ENCODE data around the gene ZNF684.
A peak's percentile ranks its signal among the peaks of the same experiment; 100 is the strongest.
"Not testable (repeated sequence)": the region's sequence is repeated elsewhere in the genome, so short reads cannot be mapped to it uniquely, and the experiment has no call there.

The ZNF684 gene

DNA sequence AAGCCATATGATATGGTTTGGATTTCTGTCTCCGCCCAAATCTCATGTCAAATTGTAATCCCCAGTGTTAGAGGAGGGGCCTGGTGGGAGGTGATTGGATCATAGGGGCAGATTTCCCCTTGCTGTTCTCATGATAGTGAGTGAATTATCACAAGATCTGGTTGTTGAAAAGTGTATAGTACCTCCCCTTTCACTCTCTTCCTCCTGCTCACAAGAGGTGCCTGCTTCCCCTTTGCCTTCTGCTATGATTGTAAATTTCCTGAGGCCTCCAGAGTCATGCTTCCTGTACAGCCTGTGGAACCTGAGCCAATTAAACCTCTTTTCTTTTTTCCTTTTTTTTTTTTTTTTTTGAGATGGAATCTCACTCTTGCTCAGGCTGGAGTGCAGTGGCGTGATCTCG is 43.4 kb downstream of the ZNF684 start:
- not testable (repeated sequence) for H3K9ac ChIP-seq (ENCODE audit: low read length); H3K4me1 ChIP-seq (ENCODE audit: control insufficient read depth, insufficient read depth, low read length); H3K4me3 ChIP-seq (ENCODE audit: low read length); H3K36me3 ChIP-seq (ENCODE audit: control insufficient read depth, insufficient read depth, low read length, severe bottlenecking); H3K9me3 ChIP-seq (ENCODE audit: control insufficient read depth, low read length); H3K27me3 ChIP-seq (replicated peaks; ENCODE audit: control insufficient read depth, insufficient read depth, low read length); DNase-seq (ENCODE audit: low read depth)

DNA sequence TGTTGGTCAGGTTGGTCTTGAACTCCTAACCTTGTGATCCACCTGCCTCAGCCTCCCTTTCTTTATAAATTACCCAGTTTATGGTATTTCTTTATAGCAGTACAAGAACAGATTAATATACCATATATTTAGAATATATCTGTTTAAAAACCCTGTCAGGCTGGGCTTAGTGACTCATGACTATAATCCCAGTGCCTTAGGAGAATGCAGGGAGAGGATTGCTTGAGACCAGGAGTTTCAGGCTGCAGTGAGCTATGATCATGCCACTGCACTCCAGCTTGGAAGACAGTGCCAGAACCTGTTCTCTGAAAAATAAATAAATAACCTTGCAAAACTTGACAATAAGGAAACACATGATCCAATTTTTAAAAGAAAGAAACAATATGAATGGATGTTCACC is 43.9 kb downstream of the ZNF684 start:
- Histone ChIP-seq H3K27me3 (replicated peaks; ENCODE audit: control insufficient read depth, insufficient read depth, low read length) (no peaks in the 10 kb centered on the region), H3K9me3 (ENCODE audit: control insufficient read depth, low read length) (peaks cover 4% of the 10 kb centered on the region), H3K36me3 (ENCODE audit: control insufficient read depth, insufficient read depth, low read length, severe bottlenecking) (no peaks in the 10 kb centered on the region), H3K4me1 (ENCODE audit: control insufficient read depth, insufficient read depth, low read length) (no peaks in the 10 kb centered on the region), H3K9ac (ENCODE audit: low read length) (no peak overlapping the region), H3K4me3 (ENCODE audit: low read length) (no peak overlapping the region)
- DNase-seq (ENCODE audit: low read depth) = peak; percentile 28

DNA sequence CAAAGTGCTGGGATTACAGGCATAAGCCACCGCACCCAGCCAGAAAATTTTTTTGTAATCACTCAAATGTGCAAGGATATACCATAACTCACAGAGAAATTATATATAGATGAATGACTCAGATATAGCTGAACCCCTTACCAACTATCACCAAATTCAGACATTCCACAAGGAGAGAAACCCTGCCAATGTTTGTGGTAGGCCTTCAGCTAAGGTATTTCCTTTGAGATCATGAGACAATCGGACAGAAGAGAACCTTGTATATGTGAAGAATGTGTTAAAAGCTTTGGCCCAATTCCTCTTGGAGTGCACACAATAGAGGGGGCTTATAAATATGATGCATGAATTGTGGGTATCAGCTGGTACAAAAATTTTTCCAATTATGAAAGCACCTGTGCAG is 50.7 kb downstream of the ZNF684 start:
- Histone ChIP-seq H3K4me3 (ENCODE audit: low read length) (no peak overlapping the region), H3K36me3 (ENCODE audit: control insufficient read depth, insufficient read depth, low read length, severe bottlenecking) (no peaks in the 10 kb centered on the region), H3K27me3 (replicated peaks; ENCODE audit: control insufficient read depth, insufficient read depth, low read length) (peaks cover 16% of the 10 kb centered on the region), H3K4me1 (ENCODE audit: control insufficient read depth, insufficient read depth, low read length) (peaks cover 9% of the 10 kb centered on the region), H3K9ac (ENCODE audit: low read length) (no peak overlapping the region), H3K9me3 (ENCODE audit: control insufficient read depth, low read length) (peaks cover under 1% of the 10 kb centered on the region)
- no peak for DNase-seq (ENCODE audit: low read depth)

DNA sequence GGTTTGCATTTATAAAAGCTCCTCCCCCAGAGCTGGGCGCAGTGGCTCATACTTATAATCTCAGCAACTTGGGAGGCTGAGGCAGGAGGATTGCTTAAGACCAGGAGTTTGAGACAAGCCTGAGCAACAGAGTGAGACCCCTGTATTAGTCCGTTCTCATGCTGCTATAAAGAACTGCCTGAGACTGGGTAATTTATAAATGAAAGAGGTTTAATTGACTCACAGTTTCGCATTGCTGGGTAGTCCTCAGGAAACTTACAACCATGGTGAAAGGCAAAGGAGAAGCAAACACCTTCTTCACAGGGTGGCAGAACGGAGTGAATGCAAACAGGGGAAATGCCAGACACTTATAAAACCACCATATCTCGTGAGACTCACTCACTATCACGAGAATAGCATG is 52.5 kb downstream of the ZNF684 start:
- Histone ChIP-seq H3K27me3 (replicated peaks; ENCODE audit: control insufficient read depth, insufficient read depth, low read length) (peaks cover 22% of the 10 kb centered on the region), H3K4me1 (ENCODE audit: control insufficient read depth, insufficient read depth, low read length) (peaks cover 9% of the 10 kb centered on the region), H3K9me3 (ENCODE audit: control insufficient read depth, low read length) (no peaks in the 10 kb centered on the region), H3K4me3 (ENCODE audit: low read length) (peak overlapping the region; percentile 39), H3K36me3 (ENCODE audit: control insufficient read depth, insufficient read depth, low read length, severe bottlenecking) (no peaks in the 10 kb centered on the region), H3K9ac (ENCODE audit: low read length) (peak overlapping the region; percentile 59)
- DNase-seq (ENCODE audit: low read depth) = peak; percentile 7

DNA sequence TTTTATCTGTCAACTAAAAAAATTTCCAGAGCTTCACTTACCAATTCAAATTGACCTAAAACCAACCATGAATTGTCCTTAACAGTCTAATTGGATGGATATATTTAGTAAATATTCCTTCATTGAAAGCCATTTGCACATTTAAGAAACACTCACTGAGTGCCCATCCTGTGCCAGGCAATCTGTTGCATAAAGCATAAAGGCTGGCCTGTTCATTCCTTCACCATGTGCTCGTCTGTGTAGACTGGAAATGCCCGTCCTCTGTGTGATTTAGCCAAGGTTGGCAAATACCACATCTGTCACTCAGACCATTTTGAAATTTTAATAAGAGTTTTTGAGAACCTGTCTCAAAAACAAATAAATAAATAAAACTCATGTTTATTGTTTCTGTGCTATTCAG is 57.1 kb downstream of the ZNF684 start:
- no peak overlapping the region for H3K4me3 ChIP-seq (ENCODE audit: low read length)
- H3K4me1 ChIP-seq (ENCODE audit: control insufficient read depth, insufficient read depth, low read length) = peaks cover 5% of the 10 kb centered on the region
- H3K9ac ChIP-seq (ENCODE audit: low read length) = no peak overlapping the region
- peaks cover 33% of the 10 kb centered on the region for H3K27me3 ChIP-seq (replicated peaks; ENCODE audit: control insufficient read depth, insufficient read depth, low read length)
- H3K36me3 ChIP-seq (ENCODE audit: control insufficient read depth, insufficient read depth, low read length, severe bottlenecking) = no peaks in the 10 kb centered on the region
- DNase-seq (ENCODE audit: low read depth) = no peak
- no peaks in the 10 kb centered on the region for H3K9me3 ChIP-seq (ENCODE audit: control insufficient read depth, low read length)

DNA sequence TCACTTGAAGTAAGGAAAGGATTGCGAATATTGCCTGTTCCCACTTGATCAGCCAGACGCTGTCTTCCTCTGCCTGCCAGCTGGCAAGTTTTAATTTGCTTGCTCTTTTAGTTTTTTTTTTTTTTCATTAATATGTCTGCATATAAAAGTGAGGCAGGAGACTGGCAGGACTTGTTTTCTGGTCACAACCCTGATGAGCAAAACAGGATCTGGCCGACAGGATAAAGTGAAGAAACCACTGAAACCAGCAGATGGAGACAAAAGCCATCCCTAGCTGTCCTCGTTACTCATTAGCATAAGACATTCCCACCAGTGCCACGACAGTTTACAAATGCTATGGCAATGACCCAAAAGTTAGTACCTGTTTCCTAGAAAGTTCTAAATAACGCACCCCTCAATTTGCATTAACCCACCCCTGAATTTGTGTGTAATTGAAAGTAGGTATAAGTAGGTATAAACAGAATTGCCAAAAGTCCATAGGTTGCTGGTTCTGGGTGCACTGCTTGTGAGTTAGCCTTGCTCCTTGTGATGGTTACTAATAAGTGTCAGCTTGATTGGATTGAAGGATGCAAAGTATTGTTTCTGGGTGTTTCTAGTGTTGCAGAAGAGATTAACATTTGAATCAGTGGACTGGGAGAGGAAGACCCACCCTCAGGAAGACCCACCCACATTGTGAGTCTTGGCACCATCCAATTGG is 60.8 kb downstream of the ZNF684 start:
- Histone ChIP-seq H3K9ac (ENCODE audit: low read length) (no peak overlapping the region), H3K4me1 (ENCODE audit: control insufficient read depth, insufficient read depth, low read length) (no peaks in the 10 kb centered on the region), H3K36me3 (ENCODE audit: control insufficient read depth, insufficient read depth, low read length, severe bottlenecking) (no peaks in the 10 kb centered on the region), H3K9me3 (ENCODE audit: control insufficient read depth, low read length) (no peaks in the 10 kb centered on the region), H3K4me3 (ENCODE audit: low read length) (no peak overlapping the region), H3K27me3 (replicated peaks; ENCODE audit: control insufficient read depth, insufficient read depth, low read length) (peaks cover 26% of the 10 kb centered on the region)
- peak; percentile 48 for DNase-seq (ENCODE audit: low read depth)

DNA sequence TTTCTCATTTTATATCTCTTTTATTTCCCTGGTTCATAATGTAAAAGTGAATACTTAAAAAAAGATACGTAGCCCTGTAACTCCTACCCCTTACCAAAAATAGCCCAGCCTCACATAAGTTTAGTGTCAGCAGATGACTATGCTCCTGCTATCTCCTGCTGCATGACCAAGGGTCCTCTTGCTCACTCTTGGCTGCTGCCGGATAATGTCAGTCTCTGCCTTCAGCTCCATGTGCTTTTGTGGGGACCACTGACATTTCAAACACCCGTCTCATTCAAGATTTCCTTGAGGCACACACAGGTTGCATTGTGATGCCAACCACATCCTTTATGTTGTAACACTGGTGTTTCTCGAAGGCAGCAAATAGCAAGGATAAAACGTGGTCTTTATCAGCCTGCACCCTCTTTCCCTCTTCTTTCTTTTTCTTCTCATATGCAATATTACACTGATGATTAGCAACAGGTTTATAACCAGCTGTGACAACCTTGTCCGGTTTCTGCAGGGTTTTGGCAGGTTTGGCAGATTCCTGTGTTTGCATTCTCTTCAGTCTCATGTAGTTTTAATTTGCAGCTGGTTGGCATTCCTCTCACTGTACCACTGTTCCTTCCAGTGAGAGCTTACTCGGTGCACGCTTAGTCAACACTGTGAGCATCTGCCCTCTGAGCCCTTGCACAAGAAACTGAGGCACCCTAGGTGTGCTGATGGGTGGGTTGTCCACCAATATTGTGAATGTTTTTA is 62.2 kb downstream of the ZNF684 start:
- Histone ChIP-seq H3K27me3 (replicated peaks; ENCODE audit: control insufficient read depth, insufficient read depth, low read length) (peaks cover 27% of the 10 kb centered on the region), H3K4me3 (ENCODE audit: low read length) (no peak overlapping the region), H3K4me1 (ENCODE audit: control insufficient read depth, insufficient read depth, low read length) (no peaks in the 10 kb centered on the region), H3K9me3 (ENCODE audit: control insufficient read depth, low read length) (no peaks in the 10 kb centered on the region), H3K9ac (ENCODE audit: low read length) (no peak overlapping the region), H3K36me3 (ENCODE audit: control insufficient read depth, insufficient read depth, low read length, severe bottlenecking) (no peaks in the 10 kb centered on the region)
- DNase-seq (ENCODE audit: low read depth) = peak; percentile 20

DNA sequence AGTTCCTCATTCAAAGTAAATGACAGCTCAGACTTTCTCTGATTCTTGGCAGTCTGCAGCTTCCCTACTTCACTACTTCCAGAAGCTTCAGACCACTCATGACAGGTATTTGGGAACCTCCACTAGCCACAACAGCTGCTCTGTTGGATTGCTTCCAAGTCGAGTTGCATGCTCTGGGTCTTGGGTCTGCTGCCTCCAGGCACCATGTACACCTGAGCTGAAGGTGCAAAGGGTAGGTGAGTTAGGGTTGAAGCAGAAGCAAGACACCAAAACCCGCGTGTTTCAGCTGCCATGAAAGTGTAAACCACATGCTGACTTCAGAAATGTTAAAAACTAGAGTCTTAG is 62.7 kb downstream of the ZNF684 start:
- no peaks in the 10 kb centered on the region for H3K9me3 ChIP-seq (ENCODE audit: control insufficient read depth, low read length)
- no peaks in the 10 kb centered on the region for H3K36me3 ChIP-seq (ENCODE audit: control insufficient read depth, insufficient read depth, low read length, severe bottlenecking)
- no peak overlapping the region for H3K4me3 ChIP-seq (ENCODE audit: low read length)
- DNase-seq (ENCODE audit: low read depth) = no peak
- H3K9ac ChIP-seq (ENCODE audit: low read length) = no peak overlapping the region
- peaks cover 28% of the 10 kb centered on the region for H3K27me3 ChIP-seq (replicated peaks; ENCODE audit: control insufficient read depth, insufficient read depth, low read length)
- H3K4me1 ChIP-seq (ENCODE audit: control insufficient read depth, insufficient read depth, low read length) = no peaks in the 10 kb centered on the region

DNA sequence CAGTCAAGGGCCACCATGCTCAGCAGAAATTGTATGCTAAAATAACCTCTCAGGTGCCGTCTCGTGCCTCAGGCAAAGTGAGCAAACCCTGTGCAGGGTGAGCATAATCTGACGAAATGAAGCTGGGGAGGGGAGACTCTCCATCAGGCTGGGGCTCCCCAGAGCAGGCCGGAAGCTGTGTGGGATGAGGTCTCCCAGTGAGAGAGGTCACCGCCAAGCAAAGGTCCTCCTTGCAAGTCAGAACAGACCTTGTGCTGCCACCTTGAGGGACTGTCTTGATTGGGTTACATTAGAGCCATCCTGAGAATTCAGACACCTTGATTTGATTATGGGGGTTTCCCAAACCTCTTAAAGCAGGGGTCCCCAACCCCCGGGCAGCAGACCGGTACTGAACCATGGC is 64.2 kb downstream of the ZNF684 start:
- no peaks in the 10 kb centered on the region for H3K36me3 ChIP-seq (ENCODE audit: control insufficient read depth, insufficient read depth, low read length, severe bottlenecking)
- DNase-seq (ENCODE audit: low read depth) = no peak

More for the DNA sequence above, 64.2 kb downstream of the ZNF684 start:
- Histone ChIP-seq H3K4me1 (ENCODE audit: control insufficient read depth, insufficient read depth, low read length) (no peaks in the 10 kb centered on the region), H3K9me3 (ENCODE audit: control insufficient read depth, low read length) (no peaks in the 10 kb centered on the region), H3K4me3 (ENCODE audit: low read length) (no peak overlapping the region), H3K9ac (ENCODE audit: low read length) (no peak overlapping the region), H3K27me3 (replicated peaks; ENCODE audit: control insufficient read depth, insufficient read depth, low read length) (peaks cover 28% of the 10 kb centered on the region)
